HepG2 (cell line): ENCODE results near the gene SRSF3. TPM values are rescaled to one million over a fixed set of nuclear protein-coding genes. Genes with fewer than 3 reads are reported as not detected.

Source experiments
- ATAC-seq: fragments of 200-7000 bp; cut with Tn5 transposase; 3 replicates; pipeline ENCODE4 v1.9.1; 2020; ENCODE audit warnings: mild to moderate bottlenecking, moderate library complexity
- BruUV-seq: library from RNA; stranded (reverse); fragments of 400-500 nt; replicated peaks from 2 replicates; lab custom pipeline; 2021; lab: Mats Ljungman, UMichigan
- CTCF ChIA-PET: fragments of 300-600 bp; formaldehyde crosslinking; extraction: SDS; loops from one replicate; lab custom pipeline; 2021; ENCODE audit warnings: low total read pairs, inconsistent platforms, low intra/inter-chr PET ratio; lab: Yijun Ruan, JAX
- POLR2A ChIA-PET: fragments of 350-600 bp; sonication (Branson Sonifier 250); formaldehyde crosslinking; loops from one replicate; lab custom pipeline; 2020; ENCODE audit warnings: antibody characterized with exemption, inconsistent platforms; lab: Yijun Ruan, JAX
- DNase-seq: peaks from one replicate; pipeline ENCODE4 v3.0.0-alpha.2; 2015; ENCODE audit warnings: low spot score
- FAIRE-seq: peaks from 3 replicates; lab custom pipeline; 2011; peaks lifted over from hg19 to GRCh38; lab: Jason Lieb, UNC
- H2AFZ ChIP-seq: one replicate; pipeline ENCODE4 v1.6.1; 2011; ENCODE audit warnings: low read length, inconsistent platforms
- H3K27ac ChIP-seq: fragments of 300-600 bp; 3 replicates; pipeline ENCODE4 v1.8.0; 2011; ENCODE audit warnings: mixed run types, mild to moderate bottlenecking, mixed read lengths, low read length, inconsistent platforms; ENCODE audit not compliant: insufficient read depth; ENCODE audit errors: extremely low read length
- H3K27me3 ChIP-seq, 2 experiments: fragments of 200-600 bp in 1 of 2; 2 replicates in 1 of 2; 3 replicates in 1 of 2; pipeline versions ENCODE4 v1.6.0 to v1.8.0; 2011; ENCODE audit warnings: low read length in 2 of 2, mild to moderate bottlenecking in 2 of 2, moderate library complexity in 2 of 2, inconsistent platforms in 1 of 2; ENCODE audit not compliant: insufficient read depth in 2 of 2, control insufficient read depth in 1 of 2
- H3K36me3 ChIP-seq, 2 experiments: fragments of 200-600 bp in 1 of 2; replicated peaks in 1 of 2; 2 replicates in 1 of 2; 3 replicates in 1 of 2; pipeline versions ENCODE4 v1.5.1 to v1.8.0; 2011; ENCODE audit warnings: low read length in 2 of 2, inconsistent platforms in 1 of 2; ENCODE audit not compliant: insufficient read depth in 2 of 2, control insufficient read depth in 1 of 2
- H3K4me1 ChIP-seq: 2 replicates; pipeline ENCODE4 v1.5.1; 2012; ENCODE audit warnings: low read length, inconsistent platforms; ENCODE audit not compliant: insufficient read depth
- H3K4me2 ChIP-seq: 2 replicates; pipeline ENCODE4 v1.6.0; 2011; ENCODE audit warnings: low read depth, low read length, inconsistent platforms
- H3K4me3 ChIP-seq, 3 experiments: fragments of 200-600 bp in 1 of 3; sonication (generic), shearing (Covaris generic) in 1 of 3; replicated peaks in 1 of 3; 2 replicates each; pipeline ENCODE4 v1.5.1; 2011 to 2016; ENCODE audit warnings: low read length in 3 of 3, inconsistent platforms in 2 of 3, low read depth in 2 of 3, mild to moderate bottlenecking in 2 of 3, control low read depth in 1 of 3, mixed read lengths in 1 of 3; ENCODE audit not compliant: insufficient read depth in 1 of 3
- H3K79me2 ChIP-seq: one replicate; pipeline ENCODE4 v1.6.1; 2011; ENCODE audit warnings: low read length, inconsistent platforms; ENCODE audit not compliant: insufficient read depth
- H3K9ac ChIP-seq: 2 replicates; pipeline ENCODE4 v1.6.0; 2011; ENCODE audit warnings: mild to moderate bottlenecking, low read depth, low read length, inconsistent platforms; ENCODE audit not compliant: insufficient read depth
- H3K9me3 ChIP-seq: 2 replicates; pipeline ENCODE4 v1.5.1; 2012; ENCODE audit warnings: mild to moderate bottlenecking, low read length
- H4K20me1 ChIP-seq: 2 replicates; pipeline ENCODE4 v1.6.0; 2011; ENCODE audit warnings: inconsistent platforms, mild to moderate bottlenecking, low read length, moderate library complexity; ENCODE audit not compliant: insufficient read depth
- EED ChIP-seq: sonication (generic); formaldehyde crosslinking; IDR thresholded peaks from 2 replicates; pipeline ENCODE4 v1.5.0; 2020; ENCODE audit warnings: mild to moderate bottlenecking, missing genetic modification reagents
- HMG20A ChIP-seq: IDR thresholded peaks from 2 replicates; pipeline ENCODE4 v1.6.1; 2016; ENCODE audit warnings: borderline replicate concordance
- RARA ChIP-seq: IDR thresholded peaks from 2 replicates; pipeline ENCODE4 v1.6.1; 2016; ENCODE audit warnings: missing genetic modification reagents, missing compliant biosample characterization
- ZNF788 ChIP-seq: sonication (generic); formaldehyde crosslinking; IDR thresholded peaks from 2 replicates; pipeline ENCODE4 v1.5.0; 2020; ENCODE audit warnings: mild to moderate bottlenecking, missing genetic modification reagents, borderline replicate concordance
- ZNF841 ChIP-seq: sonication (generic); formaldehyde crosslinking; IDR thresholded peaks from 2 replicates; pipeline ENCODE4 v1.8.1; 2023; ENCODE audit warnings: missing genetic modification reagents, borderline replicate concordance
- WGBS: methylation state at CpG from one replicate; pipeline ENCODE4 v1.1.6; 2017; ENCODE audit warnings: low lambda C conversion rate; 5-methylcytosine and 5-hydroxymethylcytosine counted together
- in situ Hi-C: cut with HindIII; loops from 2 replicates; pipeline ENCODE4 v1.10.0; 2017; ENCODE audit warnings: low pct_unique_long_range_greater_than_20kb; ENCODE audit not compliant: extremely low pct_ligation_motif_present
- intact Hi-C: fragments of 100-400 bp; cut with micrococcal nuclease; formaldehyde crosslinking; loops from one replicate; pipeline ENCODE4 v1.10.0; 2022; ENCODE audit not compliant: unreplicated experiment
- polyA plus RNA-seq, 8 experiments: library from polyadenylated mRNA; depleted of rRNA in 3 of 8; stranded (reverse) in 7 of 8; unstranded in 1 of 8; fragments of >200 nt; fragmentation: Illumina TruSeq in 4 of 8; extraction: Trizol in 4 of 8; gene quantifications; 2 replicates each; pipeline versions ENCODE4 v1.2.1 to v1.2.3, GENCODE V29; 2011 to 2016; ENCODE audit warnings: low read depth in 4 of 8, missing spikeins in 1 of 8, mixed read lengths in 1 of 8; ENCODE audit not compliant: insufficient read depth in 1 of 8
- total RNA-seq, 5 experiments: library from RNA; depleted of rRNA; stranded (reverse); fragments of >200 nt; fragmentation: Illumina TruSeq; extraction: Trizol; gene quantifications; 2 replicates each; pipeline ENCODE4 v1.2.3, GENCODE V29; 2016; ENCODE audit warnings: low read depth in 1 of 5
- TF ChIP-seq, protein P1 (sequence below): sonication (generic); formaldehyde crosslinking; IDR thresholded peaks from 2 replicates; pipeline ENCODE4 v1.4.0; 2020; ENCODE audit warnings: mild to moderate bottlenecking, missing genetic modification reagents

Gene SRSF3
- total and polyA plus RNA-seq, 2 of the 13 experiments (the other 11 are each of a cell fraction or from before 2014, with no cell fraction given): 206 to 684 TPM

DNA sequence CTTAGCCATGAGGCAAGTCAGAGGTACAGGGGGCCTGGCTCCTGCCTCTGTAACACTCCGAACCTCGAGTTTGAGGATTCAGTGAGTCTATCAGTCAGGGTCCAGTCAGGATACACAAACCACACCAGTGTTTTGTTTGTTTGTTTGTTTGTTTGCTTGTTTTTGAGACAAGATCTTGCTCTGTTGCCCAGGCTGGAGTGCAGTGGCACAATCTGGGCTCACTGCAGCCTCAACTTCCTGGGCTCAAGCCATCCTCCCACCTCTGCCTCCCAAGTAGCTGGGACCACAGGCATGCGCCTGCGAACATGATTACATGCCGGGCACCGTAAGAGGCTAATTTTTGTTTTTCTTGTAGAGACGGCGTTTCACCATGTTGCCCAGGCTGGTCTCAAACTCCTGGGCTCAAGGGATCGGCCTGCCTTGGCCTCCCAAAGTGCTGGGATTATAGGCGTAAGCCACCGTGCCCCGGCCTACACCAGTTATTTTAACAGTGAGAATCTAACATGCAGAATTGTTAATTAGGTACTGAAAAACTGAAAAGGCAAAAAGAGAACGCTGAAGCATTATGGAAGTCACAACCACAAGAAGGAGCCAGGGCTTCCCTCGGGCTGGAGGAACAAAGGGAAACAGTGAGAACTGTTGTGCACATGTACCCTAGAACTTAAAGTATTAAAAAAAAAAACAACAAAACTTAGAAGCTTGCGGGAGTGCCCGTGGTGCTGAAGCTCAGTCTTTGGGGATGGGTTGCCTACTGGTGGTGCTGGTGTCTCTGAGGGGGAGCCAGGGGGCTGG is 40.4 kb downstream of the SRSF3 start:
- BruUV-seq: no TSS peak
- CTCF ChIA-PET: no interaction called here
- Histone ChIP-seq H3K27me3 (peaks cover 6 to 44% of the 10 kb centered on the region in 2 experiments), H4K20me1 (no peaks in the 10 kb centered on the region), H3K4me1 (peaks cover 56% of the 10 kb centered on the region), H3K79me2 (no peaks in the 10 kb centered on the region), H3K9me3 (no peaks in the 10 kb centered on the region), H2AFZ (no peak overlapping the region), H3K9ac (no peak overlapping the region)
- ATAC-seq (no peak), FAIRE-seq (no peak)
- TF ChIP-seq ZNF788 (CRISPR knock-in tag) (0 out of 2 replicates have a peak, but pooled peaks have one; percentile 4), HMG20A (0 out of 2 replicates have a peak, but pooled peaks have one; percentile 6), RARA (CRISPR knock-in tag) (0 out of 2 replicates have a peak, but pooled peaks have one; percentile 2), ZNF841 (CRISPR knock-in tag) (no peak), EED (CRISPR knock-in tag) (0 out of 2 replicates have a peak, but pooled peaks have one; percentile 50)
- TF ChIP-seq, protein P1, sequence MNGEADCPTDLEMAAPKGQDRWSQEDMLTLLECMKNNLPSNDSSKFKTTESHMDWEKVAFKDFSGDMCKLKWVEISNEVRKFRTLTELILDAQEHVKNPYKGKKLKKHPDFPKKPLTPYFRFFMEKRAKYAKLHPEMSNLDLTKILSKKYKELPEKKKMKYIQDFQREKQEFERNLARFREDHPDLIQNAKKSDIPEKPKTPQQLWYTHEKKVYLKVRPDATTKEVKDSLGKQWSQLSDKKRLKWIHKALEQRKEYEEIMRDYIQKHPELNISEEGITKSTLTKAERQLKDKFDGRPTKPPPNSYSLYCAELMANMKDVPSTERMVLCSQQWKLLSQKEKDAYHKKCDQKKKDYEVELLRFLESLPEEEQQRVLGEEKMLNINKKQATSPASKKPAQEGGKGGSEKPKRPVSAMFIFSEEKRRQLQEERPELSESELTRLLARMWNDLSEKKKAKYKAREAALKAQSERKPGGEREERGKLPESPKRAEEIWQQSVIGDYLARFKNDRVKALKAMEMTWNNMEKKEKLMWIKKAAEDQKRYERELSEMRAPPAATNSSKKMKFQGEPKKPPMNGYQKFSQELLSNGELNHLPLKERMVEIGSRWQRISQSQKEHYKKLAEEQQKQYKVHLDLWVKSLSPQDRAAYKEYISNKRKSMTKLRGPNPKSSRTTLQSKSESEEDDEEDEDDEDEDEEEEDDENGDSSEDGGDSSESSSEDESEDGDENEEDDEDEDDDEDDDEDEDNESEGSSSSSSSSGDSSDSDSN (CRISPR knock-in tag): peak; percentile 34; the same call in 1 of the 2 replicates
- TF ChIP-seq, all 625 proteins: peak for 5
- H3K36me3 ChIP-seq: no peaks in the 10 kb centered on the region
- DNase-seq: no peak
- 0 out of 6 replicates have a peak overlapping the region, but pooled peaks of 1 of the 3 experiments have one; percentile 24 for H3K4me3 ChIP-seq
- no peak overlapping the region for H3K27ac ChIP-seq
- peak overlapping the region; percentile 65 for H3K4me2 ChIP-seq
- WGBS: 63% methylated on average over 16 of the region's 16 CpGs
- intact Hi-C loops: no loop called here
- in situ Hi-C loops: no loop called here
- POLR2A ChIA-PET: interaction anchor here (0.5 to 3.0 kb wide), 3 partner anchors 8 to 71 kb away, joined by 3 to 21 read pairs (median 9); partner anchors contain the start of gene CDKN1A
